IMR-90 (cell line): ENCODE results near the gene RB1. TPM values are rescaled to one million over a fixed set of nuclear protein-coding genes. Genes with fewer than 3 reads are reported as not detected.

Source experiments
- ATAC-seq: fragments of 200-7000 bp; cut with Tn5 transposase; 2 replicates; pipeline ENCODE4 v1.9.1; 2020; ENCODE audit warnings: low read depth, mild to moderate bottlenecking, moderate library complexity
- BruUV-seq: library from RNA; stranded (reverse); fragments of 400-500 nt; replicated peaks from 2 replicates; lab custom pipeline; 2021; lab: Mats Ljungman, UMichigan
- CTCF ChIA-PET: fragments of 300-600 bp; formaldehyde crosslinking; extraction: SDS; loops from one replicate; lab custom pipeline; 2021; ENCODE audit warnings: antibody characterized with exemption; lab: Yijun Ruan, JAX
- POLR2A ChIA-PET: fragments of 300-600 bp; sonication (Branson Sonifier 250); formaldehyde crosslinking; loops from one replicate; lab custom pipeline; 2022; ENCODE audit warnings: antibody characterized with exemption; ENCODE audit not compliant: unreplicated experiment; lab: Charles Lee
- DNase-seq: peaks from one replicate; pipeline ENCODE4 v3.0.0; 2013
- H2AFZ ChIP-seq: replicated peaks from 2 replicates; pipeline ENCODE3; 2013; ENCODE audit warnings: low read length, mild to moderate bottlenecking; ENCODE audit not compliant: poor library complexity
- H2AK5ac ChIP-seq: 2 replicates; pipeline ENCODE4 v1.6.1; 2013; ENCODE audit warnings: low read depth, low read length, inconsistent platforms
- H2AK9ac ChIP-seq: replicated peaks from 2 replicates; pipeline ENCODE3; 2013; ENCODE audit warnings: mild to moderate bottlenecking, low read depth, low read length, moderate library complexity; ENCODE audit not compliant: poor library complexity
- H2BK120ac ChIP-seq: 2 replicates; pipeline ENCODE4 v1.6.1; 2013; ENCODE audit warnings: low read depth, low read length, inconsistent platforms
- H2BK15ac ChIP-seq: 3 replicates; pipeline ENCODE4 v1.6.1; 2013; ENCODE audit warnings: low read depth, low read length, inconsistent platforms
- H2BK20ac ChIP-seq: 2 replicates; pipeline ENCODE4 v1.6.1; 2013; ENCODE audit warnings: low read depth, mild to moderate bottlenecking, inconsistent platforms, low read length, moderate library complexity
- H2BK5ac ChIP-seq: 2 replicates; pipeline ENCODE4 v1.6.1; 2013; ENCODE audit warnings: mild to moderate bottlenecking, low read depth, low read length, inconsistent platforms; ENCODE audit not compliant: poor library complexity, severe bottlenecking
- H3K14ac ChIP-seq: replicated peaks from 2 replicates; pipeline ENCODE4 v1.6.1; 2013; ENCODE audit warnings: low read depth, low read length, inconsistent platforms
- H3K18ac ChIP-seq: 2 replicates; pipeline ENCODE4 v1.6.1; 2013; ENCODE audit warnings: low read depth, low read length, control low read depth
- H3K23ac ChIP-seq: 2 replicates; pipeline ENCODE4 v1.6.1; 2013; ENCODE audit warnings: low read depth, low read length, inconsistent platforms
- H3K27ac ChIP-seq: 2 replicates; pipeline ENCODE4 v1.5.1; 2013; ENCODE audit warnings: mild to moderate bottlenecking, control low read depth, low read length; ENCODE audit not compliant: insufficient read depth
- H3K27me3 ChIP-seq: 2 replicates; pipeline ENCODE4 v1.6.1; 2013; ENCODE audit warnings: low read length; ENCODE audit not compliant: control insufficient read depth, insufficient read depth
- H3K36me3 ChIP-seq: 2 replicates; pipeline ENCODE4 v1.6.1; 2013; ENCODE audit warnings: low read length, mixed read lengths; ENCODE audit not compliant: control insufficient read depth, insufficient read depth
- H3K4ac ChIP-seq: 2 replicates; pipeline ENCODE4 v1.6.1; 2013; ENCODE audit warnings: low read depth, low read length, inconsistent platforms
- H3K4me1 ChIP-seq: 2 replicates; pipeline ENCODE4 v1.6.1; 2013; ENCODE audit warnings: low read length, mixed read lengths; ENCODE audit not compliant: control insufficient read depth, insufficient read depth
- H3K4me2 ChIP-seq: 2 replicates; pipeline ENCODE4 v1.6.1; 2013; ENCODE audit warnings: low read depth, mild to moderate bottlenecking, control low read depth, low read length, moderate library complexity
- H3K4me3 ChIP-seq: 2 replicates; pipeline ENCODE4 v1.5.1; 2013; ENCODE audit warnings: low read depth, mild to moderate bottlenecking, control low read depth, low read length, moderate library complexity; ENCODE audit not compliant: insufficient read depth
- H3K56ac ChIP-seq: 2 replicates; pipeline ENCODE4 v1.6.1; 2013; ENCODE audit warnings: low read length, inconsistent platforms; ENCODE audit not compliant: insufficient read depth; ENCODE audit errors: extremely low read depth
- H3K79me1 ChIP-seq, 2 experiments: 2 replicates each; pipeline ENCODE4 v1.6.1; 2013; ENCODE audit warnings: low read length in 2 of 2, inconsistent platforms in 1 of 2, low read depth in 1 of 2
- H3K9ac ChIP-seq: 2 replicates; pipeline ENCODE4 v1.6.1; 2013; ENCODE audit warnings: low read depth, low read length, control low read depth
- H3K9me1 ChIP-seq: 2 replicates; pipeline ENCODE4 v1.6.1; 2013; ENCODE audit warnings: low read length, inconsistent platforms; ENCODE audit not compliant: insufficient read depth
- H3K9me3 ChIP-seq: 2 replicates; pipeline ENCODE4 v1.6.1; 2013; ENCODE audit warnings: low read length; ENCODE audit not compliant: control insufficient read depth, insufficient read depth
- H4K20me1 ChIP-seq: 2 replicates; pipeline ENCODE4 v1.6.1; 2013; ENCODE audit warnings: low read length, inconsistent platforms; ENCODE audit not compliant: insufficient read depth
- H4K5ac ChIP-seq: 2 replicates; pipeline ENCODE4 v1.6.1; 2013; ENCODE audit warnings: mild to moderate bottlenecking, low read depth, low read length, control low read depth
- H4K8ac ChIP-seq, 2 experiments: 2 replicates each; pipeline ENCODE4 v1.6.1; 2013; ENCODE audit warnings: low read depth in 2 of 2, low read length in 2 of 2, control low read depth in 1 of 2, inconsistent platforms in 1 of 2
- H4K91ac ChIP-seq: 2 replicates; pipeline ENCODE4 v1.6.1; 2013; ENCODE audit warnings: low read depth, low read length, inconsistent platforms; ENCODE audit not compliant: insufficient read depth
- BHLHE40 ChIP-seq: fragments of 150-350 bp; IDR thresholded peaks from 2 replicates; pipeline ENCODE4 v1.6.1; 2016; ENCODE audit warnings: mild to moderate bottlenecking, low read depth, low read length
- CEBPB ChIP-seq: IDR thresholded peaks from 2 replicates; pipeline ENCODE4 v1.6.1; 2012; ENCODE audit warnings: low read depth, low read length, improper control_type of control experiment
- CHD1 ChIP-seq: IDR thresholded peaks from 2 replicates; pipeline ENCODE4 v1.6.1; 2012; ENCODE audit warnings: low read depth, low read length, improper control_type of control experiment
- FOS ChIP-seq: fragments of 150-350 bp; IDR thresholded peaks from 2 replicates; pipeline ENCODE4 v1.6.1; 2016; ENCODE audit warnings: low read depth, low read length
- MAFK ChIP-seq: IDR thresholded peaks from 2 replicates; pipeline ENCODE4 v1.6.1; 2012; ENCODE audit warnings: low read depth, low read length, improper control_type of control experiment
- MAZ ChIP-seq: IDR thresholded peaks from 2 replicates; pipeline ENCODE4 v1.6.1; 2012; ENCODE audit warnings: low read depth, mild to moderate bottlenecking, low read length, improper control_type of control experiment, moderate library complexity, borderline replicate concordance
- MXI1 ChIP-seq: IDR thresholded peaks from 2 replicates; pipeline ENCODE4 v1.6.1; 2012; ENCODE audit warnings: low read depth, mild to moderate bottlenecking, low read length, moderate library complexity, borderline replicate concordance
- NFE2L2 ChIP-seq: fragments of 150-350 bp; IDR thresholded peaks from 2 replicates; pipeline ENCODE4 v1.6.1; 2016; ENCODE audit warnings: low read depth, mild to moderate bottlenecking, low read length
- POLR2A ChIP-seq: IDR thresholded peaks from 2 replicates; pipeline ENCODE4 v1.6.1; 2012; ENCODE audit warnings: mild to moderate bottlenecking, low read depth, low read length
- RAD21 ChIP-seq: IDR thresholded peaks from 2 replicates; pipeline ENCODE4 v1.6.1; 2012; ENCODE audit warnings: low read length, improper control_type of control experiment
- RCOR1 ChIP-seq: IDR thresholded peaks from 2 replicates; pipeline ENCODE4 v1.6.1; 2012; ENCODE audit warnings: mild to moderate bottlenecking, low read length, improper control_type of control experiment; ENCODE audit not compliant: insufficient replicate concordance
- RFX5 ChIP-seq: IDR thresholded peaks from 2 replicates; pipeline ENCODE4 v1.8.0; 2012; ENCODE audit warnings: low read depth, mild to moderate bottlenecking, low read length, moderate library complexity
- SMC3 ChIP-seq: fragments of 150-350 bp; IDR thresholded peaks from 2 replicates; pipeline ENCODE4 v1.6.1; 2016; ENCODE audit warnings: low read depth, mild to moderate bottlenecking, antibody characterized with exemption, low read length, moderate library complexity
- WGBS, 2 experiments: methylation state at CpG; one replicate each; pipeline versions ENCODE4 v1.1.5 to v1.1.7; 2013; ENCODE audit warnings: missing lambda C conversion rate in 2 of 2; ENCODE audit not compliant: insufficient read length in 1 of 2; ENCODE audit errors: extremely low coverage in 2 of 2; 5-methylcytosine and 5-hydroxymethylcytosine counted together
- dilution Hi-C: fragments of 300-500 bp; cut with HindIII; formaldehyde crosslinking; loops from one replicate; pipeline ENCODE4 v1.14.3; 2018; ENCODE audit warnings: low sequenced_read_pairs; ENCODE audit not compliant: unreplicated experiment
- in situ Hi-C: fragments of 300-500 bp; cut with MboI; formaldehyde crosslinking; loops from 3 replicates; pipeline ENCODE4 v1.14.3; 2019; ENCODE audit warnings: low sequenced_read_pairs, inconsistent platforms, mixed read lengths
- intact Hi-C: fragments of 100-400 bp; cut with micrococcal nuclease; formaldehyde crosslinking; loops from 2 replicates; pipeline ENCODE4 v1.10.0; 2022
- polyA plus RNA-seq, 3 experiments: library from polyadenylated mRNA; depleted of rRNA; stranded (reverse); fragments of >200 nt; gene quantifications; 2 replicates each; pipeline ENCODE4 v1.2.3, GENCODE V29; 2012; ENCODE audit warnings: low replicate concordance in 1 of 3
- total RNA-seq: library from RNA; depleted of rRNA; stranded (reverse); fragments of >200 nt; gene quantifications from 2 replicates; pipeline ENCODE4 v1.2.3, GENCODE V29; 2012
- TF ChIP-seq, protein P1 (sequence below): conservative IDR thresholded peaks from 2 replicates; pipeline ENCODE4 v1.5.1; 2012; ENCODE audit warnings: mild to moderate bottlenecking, low read depth, low read length, improper control_type of control experiment
- TF ChIP-seq, protein P2 (sequence below): fragments of 150-350 bp; IDR thresholded peaks from 2 replicates; pipeline ENCODE4 v1.6.1; 2016; ENCODE audit warnings: low read depth, mild to moderate bottlenecking, low read length, moderate library complexity, borderline replicate concordance
- TF ChIP-seq, protein P3 (sequence below): fragments of 150-350 bp; IDR thresholded peaks from 2 replicates; pipeline ENCODE4 v1.6.1; 2017; ENCODE audit warnings: mild to moderate bottlenecking, antibody characterized with exemption, low read length, low read depth

Gene RB1
- total and polyA plus RNA-seq, 2 of the 4 experiments (the other 2 are of a cell fraction), result 11.4 to 15.4 TPM

DNA sequence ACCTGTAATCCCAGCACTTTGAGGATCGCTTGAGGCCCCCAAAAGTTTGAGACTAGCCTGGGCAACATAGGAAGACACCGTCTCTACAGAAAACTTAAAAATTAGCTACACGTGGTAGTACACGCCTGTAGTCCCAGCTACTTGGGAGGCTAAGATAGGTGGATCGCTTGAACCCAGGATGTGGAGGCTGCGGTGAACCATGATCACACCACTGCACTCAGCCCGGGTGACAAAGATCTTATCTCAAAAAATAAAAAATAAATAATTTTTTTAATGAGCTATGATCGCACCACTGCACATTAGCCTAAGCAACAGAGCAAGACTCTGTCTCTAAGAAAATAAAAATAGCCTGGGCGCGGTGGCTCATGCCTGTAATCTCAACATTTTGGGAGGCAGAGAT lies 222.7 kb downstream of the RB1 start:
- Histone ChIP-seq H3K18ac (no peak overlapping the region), H4K20me1 (no peaks in the 10 kb centered on the region), H3K23ac (no peak overlapping the region), H3K9me1 (no peaks in the 10 kb centered on the region), H2AK5ac (no peak overlapping the region), H2AFZ (no peak overlapping the region), H3K36me3 (no peaks in the 10 kb centered on the region; the same call in 1 of the 2 replicates), H2BK15ac (no peak overlapping the region), H3K79me1 (peaks cover under 1 to 1% of the 10 kb centered on the region in 2 experiments; a peak in 3 of 4 replicates), H3K27me3 (no peaks in the 10 kb centered on the region), H3K9me3 (no peaks in the 10 kb centered on the region), H2BK120ac (no peak overlapping the region), H3K27ac (no peak overlapping the region), H4K5ac (no peak overlapping the region), H4K91ac (no peak overlapping the region), H3K4ac (no peak overlapping the region), H2AK9ac (no peak overlapping the region), H4K8ac (no peak overlapping the region), H3K14ac (no peak overlapping the region), H2BK5ac (no peak overlapping the region), H3K4me1 (no peaks in the 10 kb centered on the region; the same call in 1 of the 2 replicates), H2BK20ac (no peak overlapping the region), H3K4me2 (no peak overlapping the region), H3K4me3 (no peak overlapping the region), H3K9ac (no peak overlapping the region), H3K56ac (no peak overlapping the region)
- in situ Hi-C loops, result no loop called here
- intact Hi-C loops, result no loop called here
- DNase-seq (no peak), ATAC-seq (no peak)
- dilution Hi-C loops, result no loop called here
- no peak for TF ChIP-seq RCOR1
- no peak for TF ChIP-seq RAD21
- no peak for TF ChIP-seq MAFK
- TF ChIP-seq RFX5, result no peak
- TF ChIP-seq BHLHE40, result no peak
- TF ChIP-seq, protein P1, sequence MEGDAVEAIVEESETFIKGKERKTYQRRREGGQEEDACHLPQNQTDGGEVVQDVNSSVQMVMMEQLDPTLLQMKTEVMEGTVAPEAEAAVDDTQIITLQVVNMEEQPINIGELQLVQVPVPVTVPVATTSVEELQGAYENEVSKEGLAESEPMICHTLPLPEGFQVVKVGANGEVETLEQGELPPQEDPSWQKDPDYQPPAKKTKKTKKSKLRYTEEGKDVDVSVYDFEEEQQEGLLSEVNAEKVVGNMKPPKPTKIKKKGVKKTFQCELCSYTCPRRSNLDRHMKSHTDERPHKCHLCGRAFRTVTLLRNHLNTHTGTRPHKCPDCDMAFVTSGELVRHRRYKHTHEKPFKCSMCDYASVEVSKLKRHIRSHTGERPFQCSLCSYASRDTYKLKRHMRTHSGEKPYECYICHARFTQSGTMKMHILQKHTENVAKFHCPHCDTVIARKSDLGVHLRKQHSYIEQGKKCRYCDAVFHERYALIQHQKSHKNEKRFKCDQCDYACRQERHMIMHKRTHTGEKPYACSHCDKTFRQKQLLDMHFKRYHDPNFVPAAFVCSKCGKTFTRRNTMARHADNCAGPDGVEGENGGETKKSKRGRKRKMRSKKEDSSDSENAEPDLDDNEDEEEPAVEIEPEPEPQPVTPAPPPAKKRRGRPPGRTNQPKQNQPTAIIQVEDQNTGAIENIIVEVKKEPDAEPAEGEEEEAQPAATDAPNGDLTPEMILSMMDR, result no peak
- TF ChIP-seq, protein P2, sequence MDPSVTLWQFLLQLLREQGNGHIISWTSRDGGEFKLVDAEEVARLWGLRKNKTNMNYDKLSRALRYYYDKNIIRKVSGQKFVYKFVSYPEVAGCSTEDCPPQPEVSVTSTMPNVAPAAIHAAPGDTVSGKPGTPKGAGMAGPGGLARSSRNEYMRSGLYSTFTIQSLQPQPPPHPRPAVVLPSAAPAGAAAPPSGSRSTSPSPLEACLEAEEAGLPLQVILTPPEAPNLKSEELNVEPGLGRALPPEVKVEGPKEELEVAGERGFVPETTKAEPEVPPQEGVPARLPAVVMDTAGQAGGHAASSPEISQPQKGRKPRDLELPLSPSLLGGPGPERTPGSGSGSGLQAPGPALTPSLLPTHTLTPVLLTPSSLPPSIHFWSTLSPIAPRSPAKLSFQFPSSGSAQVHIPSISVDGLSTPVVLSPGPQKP, result no peak
- TF ChIP-seq, protein P3, sequence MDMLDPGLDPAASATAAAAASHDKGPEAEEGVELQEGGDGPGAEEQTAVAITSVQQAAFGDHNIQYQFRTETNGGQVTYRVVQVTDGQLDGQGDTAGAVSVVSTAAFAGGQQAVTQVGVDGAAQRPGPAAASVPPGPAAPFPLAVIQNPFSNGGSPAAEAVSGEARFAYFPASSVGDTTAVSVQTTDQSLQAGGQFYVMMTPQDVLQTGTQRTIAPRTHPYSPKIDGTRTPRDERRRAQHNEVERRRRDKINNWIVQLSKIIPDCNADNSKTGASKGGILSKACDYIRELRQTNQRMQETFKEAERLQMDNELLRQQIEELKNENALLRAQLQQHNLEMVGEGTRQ, result no peak
- TF ChIP-seq SMC3, result no peak
- no peak for TF ChIP-seq CHD1
- no peak for TF ChIP-seq MAZ
- TF ChIP-seq NFE2L2, result no peak
- no peak for TF ChIP-seq MXI1
- no peak for TF ChIP-seq CEBPB
- TF ChIP-seq POLR2A, result no peak
- TF ChIP-seq FOS, result no peak
- WGBS, 2 experiments, result 83% methylated on average over 1 of the region's 10 CpGs; no CpG with 5 or more reads in 1 of the 2 experiments
- BruUV-seq, result no TSS peak
- POLR2A ChIA-PET, result no interaction called here
- CTCF ChIA-PET, result no interaction called here
